HepG2 (cell line): ENCODE measurements around the gene HAP1. TPM values are rescaled to one million over a fixed set of nuclear protein-coding genes. Genes with fewer than 3 reads are reported as not detected.

Experiments
- ATAC-seq: fragments of 200-7000 bp; cut with Tn5 transposase; 3 replicates; pipeline ENCODE4 v1.9.1; 2020; ENCODE audit warnings: mild to moderate bottlenecking, moderate library complexity
- BruUV-seq: library from RNA; stranded (reverse); fragments of 400-500 nt; replicated peaks from 2 replicates; lab custom pipeline; 2021; lab: Mats Ljungman, UMichigan
- CTCF ChIA-PET: fragments of 300-600 bp; formaldehyde crosslinking; extraction: SDS; loops from one replicate; lab custom pipeline; 2021; ENCODE audit warnings: low total read pairs, inconsistent platforms, low intra/inter-chr PET ratio; lab: Yijun Ruan, JAX
- POLR2A ChIA-PET: fragments of 350-600 bp; sonication (Branson Sonifier 250); formaldehyde crosslinking; loops from one replicate; lab custom pipeline; 2020; ENCODE audit warnings: antibody characterized with exemption, inconsistent platforms; lab: Yijun Ruan, JAX
- DNase-seq: peaks from one replicate; pipeline ENCODE4 v3.0.0-alpha.2; 2015; ENCODE audit warnings: low spot score
- FAIRE-seq: peaks from 3 replicates; lab custom pipeline; 2011; peaks lifted over from hg19 to GRCh38; lab: Jason Lieb, UNC
- H2AFZ ChIP-seq: one replicate; pipeline ENCODE4 v1.6.1; 2011; ENCODE audit warnings: low read length, inconsistent platforms
- H3K27ac ChIP-seq: fragments of 300-600 bp; 3 replicates; pipeline ENCODE4 v1.8.0; 2011; ENCODE audit warnings: mixed run types, mild to moderate bottlenecking, mixed read lengths, low read length, inconsistent platforms; ENCODE audit not compliant: insufficient read depth; ENCODE audit errors: extremely low read length
- H3K27me3 ChIP-seq, 2 experiments: fragments of 200-600 bp in 1 of 2; 2 replicates in 1 of 2; 3 replicates in 1 of 2; pipeline versions ENCODE4 v1.6.0 to v1.8.0; 2011; ENCODE audit warnings: low read length in 2 of 2, mild to moderate bottlenecking in 2 of 2, moderate library complexity in 2 of 2, inconsistent platforms in 1 of 2; ENCODE audit not compliant: insufficient read depth in 2 of 2, control insufficient read depth in 1 of 2
- H3K36me3 ChIP-seq, 2 experiments: fragments of 200-600 bp in 1 of 2; replicated peaks in 1 of 2; 2 replicates in 1 of 2; 3 replicates in 1 of 2; pipeline versions ENCODE4 v1.5.1 to v1.8.0; 2011; ENCODE audit warnings: low read length in 2 of 2, inconsistent platforms in 1 of 2; ENCODE audit not compliant: insufficient read depth in 2 of 2, control insufficient read depth in 1 of 2
- H3K4me1 ChIP-seq: 2 replicates; pipeline ENCODE4 v1.5.1; 2012; ENCODE audit warnings: low read length, inconsistent platforms; ENCODE audit not compliant: insufficient read depth
- H3K4me2 ChIP-seq: 2 replicates; pipeline ENCODE4 v1.6.0; 2011; ENCODE audit warnings: low read depth, low read length, inconsistent platforms
- H3K4me3 ChIP-seq, 3 experiments: fragments of 200-600 bp in 1 of 3; sonication (generic), shearing (Covaris generic) in 1 of 3; replicated peaks in 1 of 3; 2 replicates each; pipeline ENCODE4 v1.5.1; 2011 to 2016; ENCODE audit warnings: low read length in 3 of 3, inconsistent platforms in 2 of 3, low read depth in 2 of 3, mild to moderate bottlenecking in 2 of 3, control low read depth in 1 of 3, mixed read lengths in 1 of 3; ENCODE audit not compliant: insufficient read depth in 1 of 3
- H3K79me2 ChIP-seq: one replicate; pipeline ENCODE4 v1.6.1; 2011; ENCODE audit warnings: low read length, inconsistent platforms; ENCODE audit not compliant: insufficient read depth
- H3K9ac ChIP-seq: 2 replicates; pipeline ENCODE4 v1.6.0; 2011; ENCODE audit warnings: mild to moderate bottlenecking, low read depth, low read length, inconsistent platforms; ENCODE audit not compliant: insufficient read depth
- H3K9me3 ChIP-seq: 2 replicates; pipeline ENCODE4 v1.5.1; 2012; ENCODE audit warnings: mild to moderate bottlenecking, low read length
- H4K20me1 ChIP-seq: 2 replicates; pipeline ENCODE4 v1.6.0; 2011; ENCODE audit warnings: inconsistent platforms, mild to moderate bottlenecking, low read length, moderate library complexity; ENCODE audit not compliant: insufficient read depth
- AGO1 ChIP-seq: fragments of 200-400 bp; formaldehyde crosslinking; IDR thresholded peaks from 2 replicates; pipeline ENCODE4 v1.6.1; 2017; ENCODE audit warnings: mild to moderate bottlenecking, low read depth, low read length, moderate library complexity; ENCODE audit not compliant: poor library complexity, severe bottlenecking
- E2F2 ChIP-seq: sonication (generic); formaldehyde crosslinking; IDR thresholded peaks from 2 replicates; pipeline ENCODE4 v1.4.0; 2020; ENCODE audit warnings: missing genetic modification reagents, borderline replicate concordance
- KDM4B ChIP-seq: sonication (generic); formaldehyde crosslinking; IDR thresholded peaks from 2 replicates; pipeline ENCODE4 v1.4.0; 2020; ENCODE audit warnings: missing genetic modification reagents
- KLF15 ChIP-seq: sonication (generic); formaldehyde crosslinking; IDR thresholded peaks from 2 replicates; pipeline ENCODE4 v1.8.1; 2023; ENCODE audit warnings: borderline replicate concordance, mild to moderate bottlenecking, inconsistent platforms, missing genetic modification reagents, mixed read lengths
- MBNL3 ChIP-seq: fragments of 250-450 bp; sonication (Bioruptor Pico); conservative IDR thresholded peaks from 2 replicates; pipeline ENCODE4 v1.8.0; 2022; ENCODE audit warnings: mild to moderate bottlenecking, inconsistent platforms
- PHF8 ChIP-seq: sonication (generic); formaldehyde crosslinking; IDR thresholded peaks from 2 replicates; pipeline ENCODE4 v1.5.0; 2020; ENCODE audit warnings: missing genetic modification reagents
- RBFOX2 ChIP-seq: fragments of 200-400 bp; formaldehyde crosslinking; IDR thresholded peaks from 2 replicates; pipeline ENCODE4 v1.6.1; 2017; ENCODE audit warnings: low read depth, mild to moderate bottlenecking, low read length
- SKI ChIP-seq: fragments of 450-650 bp; IDR thresholded peaks from one replicate; pipeline ENCODE4 v1.6.1; 2018; ENCODE audit warnings: mild to moderate bottlenecking; ENCODE audit not compliant: partially characterized antibody
- SP5 ChIP-seq: IDR thresholded peaks from 2 replicates; pipeline ENCODE4 v1.6.1; 2016; ENCODE audit warnings: low read depth, borderline replicate concordance
- TCF12 ChIP-seq, 2 experiments: fragments of 450-650 bp in 1 of 2; sonication (generic) in 1 of 2; formaldehyde crosslinking in 1 of 2; IDR thresholded peaks; 2 replicates each; pipeline versions ENCODE4 v1.6.1 to v1.8.0; 2017 to 2022; ENCODE audit warnings: antibody characterized with exemption in 1 of 2, mild to moderate bottlenecking in 1 of 2, missing genetic modification reagents in 1 of 2, moderate library complexity in 1 of 2
- THAP11 ChIP-seq: IDR thresholded peaks from 2 replicates; pipeline ENCODE4 v1.6.1; 2016; ENCODE audit warnings: missing biosample characterization, missing genetic modification reagents
- ZBTB3 ChIP-seq: sonication (generic); formaldehyde crosslinking; IDR thresholded peaks from 2 replicates; pipeline ENCODE4 v1.4.0; 2020; ENCODE audit warnings: low read depth, mild to moderate bottlenecking, moderate library complexity, missing genetic modification reagents, borderline replicate concordance
- ZNF121 ChIP-seq: sonication (generic); formaldehyde crosslinking; IDR thresholded peaks from 2 replicates; pipeline ENCODE4 v1.5.0; 2020; ENCODE audit warnings: mild to moderate bottlenecking, missing genetic modification reagents
- ZNF207 ChIP-seq: fragments of 450-650 bp; IDR thresholded peaks from 2 replicates; pipeline ENCODE4 v1.6.1; 2016; ENCODE audit warnings: antibody characterized with exemption, borderline replicate concordance
- ZNF343 ChIP-seq: sonication (generic); formaldehyde crosslinking; IDR thresholded peaks from 2 replicates; pipeline ENCODE4 v1.4.0; 2020; ENCODE audit warnings: mild to moderate bottlenecking, missing genetic modification reagents
- ZNF510 ChIP-seq: sonication (generic); formaldehyde crosslinking; IDR thresholded peaks from 2 replicates; pipeline ENCODE4 v1.4.0; 2020; ENCODE audit warnings: low read depth, mild to moderate bottlenecking, missing genetic modification reagents
- ZNF614 ChIP-seq: IDR thresholded peaks from 2 replicates; pipeline ENCODE4 v1.6.1; 2018; ENCODE audit warnings: missing biosample characterization, missing genetic modification reagents, inconsistent platforms, borderline replicate concordance
- ZNF644 ChIP-seq: IDR thresholded peaks from 2 replicates; pipeline ENCODE4 v1.6.1; 2016; ENCODE audit warnings: low read depth
- ZSCAN20 ChIP-seq: sonication (generic); formaldehyde crosslinking; IDR thresholded peaks from 2 replicates; pipeline ENCODE4 v1.4.0; 2020; ENCODE audit warnings: missing genetic modification reagents, mild to moderate bottlenecking, borderline replicate concordance
- WGBS: methylation state at CpG from one replicate; pipeline ENCODE4 v1.1.6; 2017; ENCODE audit warnings: low lambda C conversion rate; 5-methylcytosine and 5-hydroxymethylcytosine counted together
- in situ Hi-C: cut with HindIII; loops from 2 replicates; pipeline ENCODE4 v1.10.0; 2017; ENCODE audit warnings: low pct_unique_long_range_greater_than_20kb; ENCODE audit not compliant: extremely low pct_ligation_motif_present
- intact Hi-C: fragments of 100-400 bp; cut with micrococcal nuclease; formaldehyde crosslinking; loops from one replicate; pipeline ENCODE4 v1.10.0; 2022; ENCODE audit not compliant: unreplicated experiment
- polyA plus RNA-seq, 8 experiments: library from polyadenylated mRNA; depleted of rRNA in 3 of 8; stranded (reverse) in 7 of 8; unstranded in 1 of 8; fragments of >200 nt; fragmentation: Illumina TruSeq in 4 of 8; extraction: Trizol in 4 of 8; gene quantifications; 2 replicates each; pipeline versions ENCODE4 v1.2.1 to v1.2.3, GENCODE V29; 2011 to 2016; ENCODE audit warnings: low read depth in 4 of 8, missing spikeins in 1 of 8, mixed read lengths in 1 of 8; ENCODE audit not compliant: insufficient read depth in 1 of 8
- total RNA-seq, 5 experiments: library from RNA; depleted of rRNA; stranded (reverse); fragments of >200 nt; fragmentation: Illumina TruSeq; extraction: Trizol; gene quantifications; 2 replicates each; pipeline ENCODE4 v1.2.3, GENCODE V29; 2016; ENCODE audit warnings: low read depth in 1 of 5

The HAP1 gene
- total and polyA plus RNA-seq, 2 of the 13 experiments (the other 11 are each of a cell fraction or from before 2014, with no cell fraction given) = 0.07 TPM

- peaks cover 28% of the 10 kb centered on the region for H3K4me1 ChIP-seq
- H4K20me1 ChIP-seq = no peaks in the 10 kb centered on the region
- H3K4me3 ChIP-seq = no peak overlapping the region
- H3K27me3 ChIP-seq = no peaks in the 10 kb centered on the region
- CTCF ChIA-PET = no interaction called here
- POLR2A ChIA-PET = interaction anchor here (0.6 to 1.6 kb wide), 4 partner anchors 19 to 39 kb away, joined by 3 to 6 read pairs (median 4); partner anchors contain the start of gene JUP
- no peak overlapping the region for H3K4me2 ChIP-seq
- whole genome bisulfite sequencing = 91% methylated on average over 11 of the region's 12 CpGs
- in situ Hi-C loops = no loop called here
- ATAC-seq (no peak), FAIRE-seq (no peak), DNase-seq (no peak)
- H3K79me2 ChIP-seq = no peaks in the 10 kb centered on the region
- no TSS peak for BruUV-seq
- intact Hi-C loops = no loop called here
- no peak overlapping the region for H3K27ac ChIP-seq
- no peak for TF ChIP-seq ZSCAN20 (CRISPR knock-in tag)
- TF ChIP-seq ZNF207 = no peak
- no peak for TF ChIP-seq THAP11 (CRISPR knock-in tag)
- no peak for TF ChIP-seq ZNF510 (CRISPR knock-in tag)
- no peak for TF ChIP-seq TCF12 (IDR thresholded peaks at IDR 0.05)
- TF ChIP-seq TCF12 (CRISPR knock-in tag; IDR thresholded peaks at IDR 0.05) = no peak
- TF ChIP-seq SKI = no peak
- no peak for TF ChIP-seq ZNF343
- TF ChIP-seq MBNL3 (CRISPR knock-in tag) = no peak
- no peak overlapping the region for H2AFZ ChIP-seq
- H3K36me3 ChIP-seq = peaks cover 17 to 34% of the 10 kb centered on the region in 2 experiments; a peak in 4 of 5 replicates
- no peaks in the 10 kb centered on the region for H3K9me3 ChIP-seq
- no peak overlapping the region for H3K9ac ChIP-seq
Measured at GRCh38 chr17:41754066-41754465, 19.6 kb upstream of the HAP1 start.

- Histone ChIP-seq H3K4me2 (no peak overlapping the region), H3K79me2 (no peaks in the 10 kb centered on the region), H3K27me3 (no peaks in the 10 kb centered on the region), H2AFZ (no peak overlapping the region), H3K36me3 (peaks cover 2 to 14% of the 10 kb centered on the region in 2 experiments; a peak in 3 of 5 replicates), H3K9me3 (no peaks in the 10 kb centered on the region), H3K4me1 (peaks cover 40% of the 10 kb centered on the region), H3K27ac (no peak overlapping the region), H4K20me1 (no peaks in the 10 kb centered on the region), H3K9ac (no peak overlapping the region), H3K4me3 (no peak overlapping the region)
- CTCF ChIA-PET = no interaction called here
- no peak for FAIRE-seq
- intact Hi-C loops = no loop called here
- 43% methylated on average over 3 of the region's 3 CpGs for WGBS
- ATAC-seq = no peak
- POLR2A ChIA-PET = interaction anchor here (1.2 to 2.7 kb wide), 4 partner anchors 26 to 63 kb away, joined by 3 to 25 read pairs (median 8); partner anchors contain the start of genes EIF1 and JUP
- DNase-seq = no peak
- BruUV-seq = no TSS peak
- in situ Hi-C loops = no loop called here
- TF ChIP-seq RBFOX2 (no peak), ZNF614 (no peak), KDM4B (CRISPR knock-in tag) (no peak), ZBTB3 (no peak), ZNF121 (peak; percentile 91), KLF15 (CRISPR knock-in tag) (no peak), ZNF644 (no peak), AGO1 (no peak), PHF8 (no peak), E2F2 (CRISPR knock-in tag) (no peak), SP5 (no peak)
Measured at GRCh38 chr17:41751288-41751687, 16.8 kb upstream of the HAP1 start.
